Heart left ventricle (tissue), 13 donors: ENCODE measurements around the gene RPS6KA4.

Experiments
- POLR2A ChIP-seq, 2 donors: fragments of 450-650 bp; IDR thresholded peaks; one replicate each; pipeline ENCODE4 v1.6.1; 2017; ENCODE audit warnings: antibody characterized with exemption in 2 of 2, mild to moderate bottlenecking in 2 of 2, moderate library complexity in 2 of 2
- TF ChIP-seq, protein P1 (sequence below), 12 donors: fragments of 200-600 bp; sonication (generic) in 4 of 12; IDR thresholded peaks; one replicate each; pipeline versions ENCODE4 v1.5.0 to v1.8.0; 2018 to 2022; ENCODE audit warnings: antibody characterized with exemption in 12 of 12, mild to moderate bottlenecking in 5 of 12
- donor health status: ischemic (EF 13 %, LVEDD 7.1; RV severe dilation, severe dysfunction).
- donor health status: DM: no; HTN: yes; CAD: no.
- donor health status: DM: no; HTN: no; CAD: no.
- donor health status: ischemic (EF 25% LVEDD 6.9; RV normal size, moderate dysfunction).
- donor health status: ischemic (EF 25% LVEDD 5.7; RV mildly dilated, moderate dysfunction).
- donor health status: ischemic (EF 35%, LVEDD 5.7; RV mildly dilated, moderate dysfunction).
- donor health status: nonischemic (EF 11% LVEDD 7.7; RV severe dilation, severe dysfunction).
- donor health status: DM: yes; HTN: yes; CAD: no.
- donor health status: PGD.
- donor health status: ischemic (EF 29% LVEDD 5.4; RV normal size, mild dysfunction).
- donor health status: nonischemic (EF 23%, LVEDD 6.1; RV moderate dilation, normal function).

DNA sequence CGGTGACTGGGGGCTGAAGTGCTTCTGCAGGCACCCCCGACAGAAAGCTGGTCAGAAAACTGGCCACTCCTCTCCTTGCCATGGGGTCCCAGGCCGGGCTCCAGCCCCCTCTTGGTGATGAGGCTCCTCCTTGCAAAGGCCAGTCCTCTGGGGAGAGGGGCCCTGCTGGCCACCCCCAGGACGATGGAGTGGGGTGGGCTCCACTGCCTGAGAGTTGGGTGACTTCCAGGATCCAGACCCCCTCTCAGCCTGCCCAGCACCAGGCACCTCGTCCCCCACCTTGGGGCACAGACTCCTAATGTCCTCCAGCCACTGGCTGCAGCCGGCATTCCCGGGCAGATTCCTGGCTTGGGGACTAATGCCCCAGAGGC, 441 bp upstream of the RPS6KA4 start:
- TF ChIP-seq, protein P1, sequence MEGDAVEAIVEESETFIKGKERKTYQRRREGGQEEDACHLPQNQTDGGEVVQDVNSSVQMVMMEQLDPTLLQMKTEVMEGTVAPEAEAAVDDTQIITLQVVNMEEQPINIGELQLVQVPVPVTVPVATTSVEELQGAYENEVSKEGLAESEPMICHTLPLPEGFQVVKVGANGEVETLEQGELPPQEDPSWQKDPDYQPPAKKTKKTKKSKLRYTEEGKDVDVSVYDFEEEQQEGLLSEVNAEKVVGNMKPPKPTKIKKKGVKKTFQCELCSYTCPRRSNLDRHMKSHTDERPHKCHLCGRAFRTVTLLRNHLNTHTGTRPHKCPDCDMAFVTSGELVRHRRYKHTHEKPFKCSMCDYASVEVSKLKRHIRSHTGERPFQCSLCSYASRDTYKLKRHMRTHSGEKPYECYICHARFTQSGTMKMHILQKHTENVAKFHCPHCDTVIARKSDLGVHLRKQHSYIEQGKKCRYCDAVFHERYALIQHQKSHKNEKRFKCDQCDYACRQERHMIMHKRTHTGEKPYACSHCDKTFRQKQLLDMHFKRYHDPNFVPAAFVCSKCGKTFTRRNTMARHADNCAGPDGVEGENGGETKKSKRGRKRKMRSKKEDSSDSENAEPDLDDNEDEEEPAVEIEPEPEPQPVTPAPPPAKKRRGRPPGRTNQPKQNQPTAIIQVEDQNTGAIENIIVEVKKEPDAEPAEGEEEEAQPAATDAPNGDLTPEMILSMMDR (IDR thresholded peaks at IDR 0.05): no peak
- no peak for TF ChIP-seq POLR2A (IDR thresholded peaks at IDR 0.05)
